K562 (cell line): ENCODE measurements around the gene LMNTD2.
A peak's percentile ranks its signal among the peaks of the same experiment; 100 is the strongest.

Experiments
- CREM ChIP-seq: IDR thresholded peaks from 2 replicates; pipeline ENCODE4 v1.6.1; 2014; ENCODE audit warnings: antibody characterized with exemption, low read depth
- EP300 ChIP-seq: IDR thresholded peaks from 2 replicates; pipeline ENCODE4 v1.6.1; 2012; ENCODE audit warnings: low read length, improper control_type of control experiment
- TF ChIP-seq, protein P1 (sequence below), 3 experiments: IDR thresholded peaks in 2 of 3; conservative IDR thresholded peaks in 1 of 3; 2 replicates each; pipeline ENCODE4 v1.5.1; 2011 to 2012; ENCODE audit warnings: low read length in 3 of 3, mild to moderate bottlenecking in 3 of 3, control low read depth in 2 of 3, improper control_type of control experiment in 1 of 3, inconsistent platforms in 1 of 3, low read depth in 1 of 3, mixed read lengths in 1 of 3, moderate library complexity in 1 of 3; ENCODE audit not compliant: insufficient read depth in 2 of 3
- TF ChIP-seq, protein P2 (sequence below): sonication (generic); formaldehyde crosslinking; IDR thresholded peaks from 2 replicates; pipeline ENCODE4 v1.9.0; 2022; ENCODE audit warnings: mild to moderate bottlenecking, missing genetic modification reagents
- TF ChIP-seq, protein P3 (sequence below): fragments of 250-450 bp; sonication (Bioruptor Pico); IDR thresholded peaks from 2 replicates; pipeline ENCODE4 v1.8.0; 2021; ENCODE audit warnings: borderline replicate concordance, mild to moderate bottlenecking, moderate library complexity; ENCODE audit not compliant: poor library complexity, severe bottlenecking

DNA sequence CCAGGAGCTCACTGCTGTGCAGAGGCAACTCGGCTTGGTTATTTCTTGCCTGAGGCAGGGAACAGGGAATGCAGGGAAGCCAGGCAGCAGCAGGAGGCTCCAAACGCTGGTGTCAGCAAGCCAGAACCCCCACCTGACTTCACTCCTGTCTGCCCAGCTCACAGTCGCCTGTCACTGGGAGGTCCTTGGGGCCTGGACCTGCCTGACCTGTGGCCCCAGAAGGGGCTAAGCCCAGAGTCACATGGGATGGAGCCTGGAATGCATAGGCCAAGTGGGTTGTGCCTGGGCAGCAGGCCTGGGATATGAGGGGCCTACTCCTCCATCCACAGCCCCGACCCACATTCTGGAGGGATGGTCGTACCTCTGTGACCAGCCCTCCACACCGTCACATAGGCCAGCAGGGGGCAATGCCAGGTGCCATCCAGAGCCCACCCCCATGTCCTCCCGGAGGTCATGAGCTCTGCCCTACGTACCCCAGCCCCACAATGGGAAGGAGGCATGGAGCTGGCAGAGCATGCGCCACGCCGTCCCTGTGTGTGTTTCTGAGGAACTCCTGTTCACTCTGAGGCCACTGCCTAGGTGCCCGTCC lies 5.5 kb upstream of the LMNTD2 start:
- TF ChIP-seq EP300 (no peak), CREM (no peak)
- TF ChIP-seq, protein P1, sequence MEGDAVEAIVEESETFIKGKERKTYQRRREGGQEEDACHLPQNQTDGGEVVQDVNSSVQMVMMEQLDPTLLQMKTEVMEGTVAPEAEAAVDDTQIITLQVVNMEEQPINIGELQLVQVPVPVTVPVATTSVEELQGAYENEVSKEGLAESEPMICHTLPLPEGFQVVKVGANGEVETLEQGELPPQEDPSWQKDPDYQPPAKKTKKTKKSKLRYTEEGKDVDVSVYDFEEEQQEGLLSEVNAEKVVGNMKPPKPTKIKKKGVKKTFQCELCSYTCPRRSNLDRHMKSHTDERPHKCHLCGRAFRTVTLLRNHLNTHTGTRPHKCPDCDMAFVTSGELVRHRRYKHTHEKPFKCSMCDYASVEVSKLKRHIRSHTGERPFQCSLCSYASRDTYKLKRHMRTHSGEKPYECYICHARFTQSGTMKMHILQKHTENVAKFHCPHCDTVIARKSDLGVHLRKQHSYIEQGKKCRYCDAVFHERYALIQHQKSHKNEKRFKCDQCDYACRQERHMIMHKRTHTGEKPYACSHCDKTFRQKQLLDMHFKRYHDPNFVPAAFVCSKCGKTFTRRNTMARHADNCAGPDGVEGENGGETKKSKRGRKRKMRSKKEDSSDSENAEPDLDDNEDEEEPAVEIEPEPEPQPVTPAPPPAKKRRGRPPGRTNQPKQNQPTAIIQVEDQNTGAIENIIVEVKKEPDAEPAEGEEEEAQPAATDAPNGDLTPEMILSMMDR (IDR thresholded peaks at IDR 0.05 in 2 of 3, conservative IDR thresholded peaks at IDR 0.05 in 1 of 3; ENCODE audit: insufficient read depth in 2 of 3, low read depth in 1 of 3, low read length in 3 of 3): 0 out of 6 replicates have a peak, but pooled peaks of 1 of the 3 experiments have one; percentile 24
- TF ChIP-seq, protein P2, sequence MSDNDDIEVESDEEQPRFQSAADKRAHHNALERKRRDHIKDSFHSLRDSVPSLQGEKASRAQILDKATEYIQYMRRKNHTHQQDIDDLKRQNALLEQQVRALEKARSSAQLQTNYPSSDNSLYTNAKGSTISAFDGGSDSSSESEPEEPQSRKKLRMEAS (CRISPR knock-in tag): no peak
- TF ChIP-seq, protein P3, sequence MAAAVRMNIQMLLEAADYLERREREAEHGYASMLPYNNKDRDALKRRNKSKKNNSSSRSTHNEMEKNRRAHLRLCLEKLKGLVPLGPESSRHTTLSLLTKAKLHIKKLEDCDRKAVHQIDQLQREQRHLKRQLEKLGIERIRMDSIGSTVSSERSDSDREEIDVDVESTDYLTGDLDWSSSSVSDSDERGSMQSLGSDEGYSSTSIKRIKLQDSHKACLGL (CRISPR knock-in tag): no peak
